ENCODE measurements around the gene MAPKAPK3. TPM values are rescaled to one million over a fixed set of nuclear protein-coding genes. Genes with fewer than 3 reads are reported as not detected.

MAPKAPK3 gene
- total RNA-seq, 1 donor from 2014 or later, result 10.7 TPM

DNA sequence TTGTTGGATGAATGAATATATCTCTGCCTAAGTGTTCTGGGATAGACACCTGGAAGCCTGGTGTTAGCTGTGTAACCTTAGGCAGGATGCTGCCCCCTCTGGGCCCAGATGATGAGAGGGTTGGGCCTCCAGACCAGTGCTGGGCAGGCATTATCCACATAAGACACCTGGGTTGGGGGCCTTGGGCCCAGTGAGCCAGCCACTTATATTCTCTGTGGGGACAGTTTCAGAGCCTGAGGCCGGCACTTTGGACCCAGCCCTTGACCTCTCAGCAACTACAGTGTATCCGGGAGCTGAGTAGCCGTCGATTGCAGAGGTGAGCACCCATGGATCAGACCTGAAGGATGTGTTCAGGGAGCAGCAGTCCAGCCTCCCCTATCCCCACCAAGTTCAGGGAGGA lies 45.5 kb upstream of the MAPKAPK3 start:
- Mint-ChIP-seq H3K36me3 (ENCODE audit: unreplicated experiment) (no peaks in the 10 kb centered on the region), H3K27ac (ENCODE audit: unreplicated experiment) (no peak overlapping the region), H3K27me3 (ENCODE audit: unreplicated experiment) (peaks cover 2% of the 10 kb centered on the region), H3K4me1 (ENCODE audit: low read depth, unreplicated experiment) (peaks cover 3% of the 10 kb centered on the region), H3K4me3 (ENCODE audit: unreplicated experiment) (no peak overlapping the region), H3K9me3 (ENCODE audit: unreplicated experiment) (peaks cover 6% of the 10 kb centered on the region)
- DNase-seq, result no peak
- TF ChIP-seq, protein P1, sequence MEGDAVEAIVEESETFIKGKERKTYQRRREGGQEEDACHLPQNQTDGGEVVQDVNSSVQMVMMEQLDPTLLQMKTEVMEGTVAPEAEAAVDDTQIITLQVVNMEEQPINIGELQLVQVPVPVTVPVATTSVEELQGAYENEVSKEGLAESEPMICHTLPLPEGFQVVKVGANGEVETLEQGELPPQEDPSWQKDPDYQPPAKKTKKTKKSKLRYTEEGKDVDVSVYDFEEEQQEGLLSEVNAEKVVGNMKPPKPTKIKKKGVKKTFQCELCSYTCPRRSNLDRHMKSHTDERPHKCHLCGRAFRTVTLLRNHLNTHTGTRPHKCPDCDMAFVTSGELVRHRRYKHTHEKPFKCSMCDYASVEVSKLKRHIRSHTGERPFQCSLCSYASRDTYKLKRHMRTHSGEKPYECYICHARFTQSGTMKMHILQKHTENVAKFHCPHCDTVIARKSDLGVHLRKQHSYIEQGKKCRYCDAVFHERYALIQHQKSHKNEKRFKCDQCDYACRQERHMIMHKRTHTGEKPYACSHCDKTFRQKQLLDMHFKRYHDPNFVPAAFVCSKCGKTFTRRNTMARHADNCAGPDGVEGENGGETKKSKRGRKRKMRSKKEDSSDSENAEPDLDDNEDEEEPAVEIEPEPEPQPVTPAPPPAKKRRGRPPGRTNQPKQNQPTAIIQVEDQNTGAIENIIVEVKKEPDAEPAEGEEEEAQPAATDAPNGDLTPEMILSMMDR (IDR thresholded peaks at IDR 0.05; ENCODE audit: partially characterized antibody, unreplicated experiment), result no peak

DNA sequence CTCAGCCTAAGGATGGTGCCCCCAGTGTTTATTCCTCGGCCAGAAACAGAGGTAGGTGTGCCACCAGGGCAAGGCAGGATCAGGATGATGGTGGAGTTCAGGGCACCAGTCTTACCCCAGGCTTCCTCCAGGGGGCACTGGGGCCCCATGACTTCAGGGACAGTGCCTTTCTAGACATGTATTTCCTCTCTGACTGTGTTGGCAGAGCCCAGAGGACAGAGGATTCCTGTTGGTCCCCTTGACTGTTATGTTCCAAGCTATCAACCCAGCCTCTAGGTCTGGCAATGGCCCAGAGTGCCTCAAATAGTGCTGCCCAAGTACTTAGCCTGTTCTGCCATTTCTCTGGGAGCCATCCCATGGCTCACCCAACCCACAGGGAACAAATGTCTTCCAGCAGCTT lies 44.8 kb upstream of the MAPKAPK3 start:
- H3K4me1 Mint-ChIP-seq (ENCODE audit: low read depth, unreplicated experiment), result peaks cover 3% of the 10 kb centered on the region
- H3K9me3 Mint-ChIP-seq (ENCODE audit: unreplicated experiment), result peaks cover 6% of the 10 kb centered on the region
- DNase-seq, result peak; percentile 79
- no peaks in the 10 kb centered on the region for H3K36me3 Mint-ChIP-seq (ENCODE audit: unreplicated experiment)
- peaks cover 3% of the 10 kb centered on the region for H3K27me3 Mint-ChIP-seq (ENCODE audit: unreplicated experiment)
- TF ChIP-seq, protein P1 (IDR thresholded peaks at IDR 0.05; ENCODE audit: partially characterized antibody, unreplicated experiment), result peak; percentile 80
- H3K27ac Mint-ChIP-seq (ENCODE audit: unreplicated experiment), result no peak overlapping the region
- no peak overlapping the region for H3K4me3 Mint-ChIP-seq (ENCODE audit: unreplicated experiment)

GRCh38 chr3:50572801-50573371 lies 44.1 kb upstream of the MAPKAPK3 start:
- Mint-ChIP-seq H3K27ac (ENCODE audit: unreplicated experiment) (no peak overlapping the region), H3K4me3 (ENCODE audit: unreplicated experiment) (no peak overlapping the region), H3K27me3 (ENCODE audit: unreplicated experiment) (peaks cover 3% of the 10 kb centered on the region), H3K9me3 (ENCODE audit: unreplicated experiment) (peaks cover 4% of the 10 kb centered on the region), H3K4me1 (ENCODE audit: low read depth, unreplicated experiment) (peaks cover 2% of the 10 kb centered on the region), H3K36me3 (ENCODE audit: unreplicated experiment) (no peaks in the 10 kb centered on the region)
- no peak for DNase-seq
- TF ChIP-seq, protein P1 (IDR thresholded peaks at IDR 0.05; ENCODE audit: partially characterized antibody, unreplicated experiment), result no peak

- Mint-ChIP-seq H3K4me1 (ENCODE audit: low read depth, unreplicated experiment) (no peaks in the 10 kb centered on the region), H3K36me3 (ENCODE audit: unreplicated experiment) (no peaks in the 10 kb centered on the region), H3K27ac (ENCODE audit: unreplicated experiment) (no peak overlapping the region), H3K27me3 (ENCODE audit: unreplicated experiment) (peaks cover 3% of the 10 kb centered on the region), H3K4me3 (ENCODE audit: unreplicated experiment) (peak overlapping the region; percentile 59), H3K9me3 (ENCODE audit: unreplicated experiment) (peaks cover 3% of the 10 kb centered on the region)
- DNase-seq, result no peak
- TF ChIP-seq, protein P1 (IDR thresholded peaks at IDR 0.05; ENCODE audit: partially characterized antibody, unreplicated experiment), result no peak
Observed at GRCh38 chr3:50573566-50574443, 43.1 kb upstream of the MAPKAPK3 start.

DNA sequence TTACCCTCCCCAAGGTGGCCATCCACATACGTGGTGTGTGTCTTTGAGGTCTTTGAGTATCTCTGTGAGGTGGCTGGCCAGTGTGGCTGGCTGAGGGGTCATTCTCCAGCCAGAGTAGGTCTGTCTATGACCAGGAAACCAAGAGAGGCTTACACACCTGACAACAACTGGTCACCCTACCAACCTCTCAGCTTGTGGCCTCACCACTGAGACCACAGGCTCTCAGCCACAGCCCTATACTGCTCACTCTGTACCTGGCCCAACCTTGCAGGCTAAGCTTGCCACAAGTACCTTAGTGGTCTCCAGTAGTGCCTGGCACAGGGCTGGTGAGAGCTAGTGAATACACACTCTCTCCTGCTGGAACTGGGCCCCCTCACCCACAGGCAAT lies 42.5 kb upstream of the MAPKAPK3 start:
- H3K9me3 Mint-ChIP-seq (ENCODE audit: unreplicated experiment), result peaks cover 3% of the 10 kb centered on the region
- H3K27me3 Mint-ChIP-seq (ENCODE audit: unreplicated experiment), result peaks cover 3% of the 10 kb centered on the region
- H3K27ac Mint-ChIP-seq (ENCODE audit: unreplicated experiment), result no peak overlapping the region
- H3K4me1 Mint-ChIP-seq (ENCODE audit: low read depth, unreplicated experiment), result no peaks in the 10 kb centered on the region
- DNase-seq, result no peak
- H3K36me3 Mint-ChIP-seq (ENCODE audit: unreplicated experiment), result no peaks in the 10 kb centered on the region
- TF ChIP-seq, protein P1 (IDR thresholded peaks at IDR 0.05; ENCODE audit: partially characterized antibody, unreplicated experiment), result no peak
- no peak overlapping the region for H3K4me3 Mint-ChIP-seq (ENCODE audit: unreplicated experiment)

Measured in glutamatergic neuron (in vitro differentiated cells).